ENCODE data around the gene KRTCAP2. TPM values are rescaled to one million over a fixed set of nuclear protein-coding genes. Genes with fewer than 3 reads are reported as not detected.

The KRTCAP2 gene
- total RNA-seq, 1 experiment from 2014 or later: 236 TPM

DNA sequence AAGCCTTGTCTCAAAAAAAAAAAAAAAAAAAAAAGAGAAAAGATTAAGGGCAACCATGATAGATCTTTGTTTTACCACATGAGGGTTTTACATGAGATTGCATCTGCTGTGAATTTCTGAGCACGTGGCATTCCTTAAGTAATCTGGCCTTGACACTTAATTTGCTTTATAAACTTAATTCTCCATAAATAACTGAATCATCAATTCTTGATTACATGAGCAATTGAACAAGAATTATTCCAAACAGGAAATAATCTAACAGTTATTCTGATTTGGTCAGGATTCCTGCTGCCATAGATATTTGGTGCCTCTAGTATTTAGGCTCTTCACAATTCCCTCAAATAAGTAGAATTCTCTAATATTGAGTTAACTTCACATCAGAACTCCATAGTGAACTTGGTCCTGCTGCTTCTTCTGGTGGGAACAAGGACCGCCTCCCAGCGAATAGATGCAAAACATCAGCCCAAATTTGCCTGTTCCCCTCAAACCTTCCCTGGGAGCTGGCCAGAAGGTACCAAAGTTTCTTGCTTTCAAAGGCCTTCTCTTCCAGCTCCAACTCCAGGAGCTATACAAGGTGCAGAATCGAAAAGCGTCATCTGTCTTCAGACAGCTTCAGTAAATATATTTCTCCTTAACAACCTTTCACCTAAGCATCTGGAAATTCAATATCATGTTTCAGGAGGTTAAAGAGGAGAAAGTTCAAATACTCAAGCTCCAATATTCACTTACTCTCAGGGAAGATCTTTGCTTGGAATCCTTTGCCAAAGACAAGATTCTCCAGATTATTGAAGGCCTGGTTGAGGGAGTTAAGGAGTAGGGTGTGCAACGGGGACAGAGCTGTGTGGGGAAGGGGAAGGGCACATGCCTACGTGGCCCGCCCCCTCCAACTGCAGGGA, 1.0 kb downstream of the KRTCAP2 start:
- Mint-ChIP-seq H3K4me3 (ENCODE audit: low read depth, unreplicated experiment) (peak overlapping the region; percentile 96), H3K4me1 (ENCODE audit: low read depth, unreplicated experiment) (peaks cover 37% of the 10 kb centered on the region), H3K27me3 (ENCODE audit: unreplicated experiment) (peaks cover 21% of the 10 kb centered on the region), H3K27ac (ENCODE audit: unreplicated experiment) (peak overlapping the region; percentile 83), H3K9me3 (ENCODE audit: low read depth, unreplicated experiment) (no peaks in the 10 kb centered on the region), H3K36me3 (ENCODE audit: insufficient read depth, unreplicated experiment) (peaks cover 50% of the 10 kb centered on the region)
- TF ChIP-seq, protein P1, sequence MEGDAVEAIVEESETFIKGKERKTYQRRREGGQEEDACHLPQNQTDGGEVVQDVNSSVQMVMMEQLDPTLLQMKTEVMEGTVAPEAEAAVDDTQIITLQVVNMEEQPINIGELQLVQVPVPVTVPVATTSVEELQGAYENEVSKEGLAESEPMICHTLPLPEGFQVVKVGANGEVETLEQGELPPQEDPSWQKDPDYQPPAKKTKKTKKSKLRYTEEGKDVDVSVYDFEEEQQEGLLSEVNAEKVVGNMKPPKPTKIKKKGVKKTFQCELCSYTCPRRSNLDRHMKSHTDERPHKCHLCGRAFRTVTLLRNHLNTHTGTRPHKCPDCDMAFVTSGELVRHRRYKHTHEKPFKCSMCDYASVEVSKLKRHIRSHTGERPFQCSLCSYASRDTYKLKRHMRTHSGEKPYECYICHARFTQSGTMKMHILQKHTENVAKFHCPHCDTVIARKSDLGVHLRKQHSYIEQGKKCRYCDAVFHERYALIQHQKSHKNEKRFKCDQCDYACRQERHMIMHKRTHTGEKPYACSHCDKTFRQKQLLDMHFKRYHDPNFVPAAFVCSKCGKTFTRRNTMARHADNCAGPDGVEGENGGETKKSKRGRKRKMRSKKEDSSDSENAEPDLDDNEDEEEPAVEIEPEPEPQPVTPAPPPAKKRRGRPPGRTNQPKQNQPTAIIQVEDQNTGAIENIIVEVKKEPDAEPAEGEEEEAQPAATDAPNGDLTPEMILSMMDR (IDR thresholded peaks at IDR 0.05; ENCODE audit: unreplicated experiment): no peak
- CTCF ChIA-PET: interaction anchor here (0.7 to 3.8 kb wide), 20 partner anchors 14 to 720 kb away, joined by 3 to 32 read pairs (median 4); partner anchors contain the start of genes ADAM15, DPM3, PMVK and PYGO2
- DNase-seq: no peak
- intact Hi-C loops (cut with micrococcal nuclease; ENCODE audit: unreplicated experiment): no loop called here
- BruUV-seq (replicated peaks): no TSS peak

DNA sequence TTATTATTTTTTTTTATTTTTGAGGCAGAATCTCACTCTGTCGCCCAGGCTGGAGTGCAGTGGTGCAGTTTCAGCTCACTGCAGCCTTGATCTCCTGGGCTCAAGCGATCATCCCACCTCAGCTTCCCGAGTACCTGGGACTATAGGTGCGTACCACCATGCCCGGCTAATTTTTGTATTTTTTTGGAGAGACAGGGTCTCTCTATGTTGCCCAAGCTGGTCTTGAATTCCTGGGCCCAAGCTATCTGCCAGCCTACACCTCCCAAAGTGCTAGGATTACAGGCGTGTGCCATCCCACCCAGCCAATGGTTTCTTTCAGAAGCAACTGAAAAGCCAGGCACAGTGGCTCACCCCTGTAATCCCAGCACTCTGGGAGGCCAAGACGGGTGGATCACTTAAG, 2.3 kb downstream of the KRTCAP2 start:
- Mint-ChIP-seq H3K27ac (ENCODE audit: unreplicated experiment) (no peak overlapping the region), H3K4me1 (ENCODE audit: low read depth, unreplicated experiment) (peaks cover 25% of the 10 kb centered on the region), H3K4me3 (ENCODE audit: low read depth, unreplicated experiment) (no peak overlapping the region), H3K27me3 (ENCODE audit: unreplicated experiment) (peaks cover 21% of the 10 kb centered on the region), H3K9me3 (ENCODE audit: low read depth, unreplicated experiment) (no peaks in the 10 kb centered on the region), H3K36me3 (ENCODE audit: insufficient read depth, unreplicated experiment) (peaks cover 50% of the 10 kb centered on the region)
- CTCF ChIA-PET: interaction anchor here (0.7 kb wide), 3 partner anchors 46 to 79 kb away, joined by 3 to 4 read pairs (median 3); no protein-coding TSS in a partner anchor
- intact Hi-C loops (cut with micrococcal nuclease; ENCODE audit: unreplicated experiment): no loop called here
- no TSS peak for BruUV-seq (replicated peaks)
- no peak for DNase-seq
- TF ChIP-seq, protein P1 (IDR thresholded peaks at IDR 0.05; ENCODE audit: unreplicated experiment): no peak

DNA sequence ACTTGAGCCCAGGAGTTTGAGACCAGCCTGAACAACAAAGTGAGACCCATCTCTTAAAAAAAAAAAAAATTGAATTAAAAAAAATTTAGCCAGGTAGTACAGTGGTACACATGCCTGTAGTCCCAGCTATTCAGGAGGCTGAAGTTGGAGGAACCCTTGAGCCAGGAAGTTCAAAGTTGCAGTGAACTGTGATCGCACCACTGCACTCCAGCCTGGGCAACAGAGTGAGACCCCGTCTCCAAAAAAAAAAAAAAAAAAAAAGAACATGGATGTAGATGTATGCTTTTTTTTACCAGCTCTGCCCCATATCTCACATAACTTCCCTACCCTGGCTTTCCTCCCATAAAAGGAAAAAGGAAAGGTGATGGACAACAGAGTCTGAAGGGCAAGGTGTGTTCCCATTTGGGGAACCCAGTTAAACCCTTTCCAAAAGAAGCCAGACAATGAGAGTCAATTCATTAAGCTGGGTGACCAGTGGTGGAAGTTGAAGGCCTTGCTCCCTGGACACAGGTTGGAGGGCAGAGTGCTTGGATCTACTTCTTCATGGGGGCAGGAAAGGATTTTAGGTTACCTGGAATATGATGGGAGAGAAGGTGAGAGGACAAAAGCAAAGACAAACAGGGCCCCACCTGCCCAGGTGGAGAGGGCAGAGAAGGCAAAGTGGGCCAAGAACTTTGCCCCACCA, 2.9 kb downstream of the KRTCAP2 start:
- CTCF ChIA-PET: interaction anchor here (0.7 to 3.5 kb wide), 4 partner anchors 45 to 569 kb away, joined by 3 to 68 read pairs (median 7); no protein-coding TSS in a partner anchor
- TF ChIP-seq, protein P1 (IDR thresholded peaks at IDR 0.05; ENCODE audit: unreplicated experiment): no peak
- no peak for DNase-seq
- Mint-ChIP-seq H3K4me3 (ENCODE audit: low read depth, unreplicated experiment) (no peak overlapping the region), H3K36me3 (ENCODE audit: insufficient read depth, unreplicated experiment) (peaks cover 50% of the 10 kb centered on the region), H3K27ac (ENCODE audit: unreplicated experiment) (no peak overlapping the region), H3K9me3 (ENCODE audit: low read depth, unreplicated experiment) (no peaks in the 10 kb centered on the region), H3K27me3 (ENCODE audit: unreplicated experiment) (peaks cover 20% of the 10 kb centered on the region), H3K4me1 (ENCODE audit: low read depth, unreplicated experiment) (peaks cover 25% of the 10 kb centered on the region)
- intact Hi-C loops (cut with micrococcal nuclease; ENCODE audit: unreplicated experiment): no loop called here
- BruUV-seq (replicated peaks): TSS peak; percentile 7

DNA sequence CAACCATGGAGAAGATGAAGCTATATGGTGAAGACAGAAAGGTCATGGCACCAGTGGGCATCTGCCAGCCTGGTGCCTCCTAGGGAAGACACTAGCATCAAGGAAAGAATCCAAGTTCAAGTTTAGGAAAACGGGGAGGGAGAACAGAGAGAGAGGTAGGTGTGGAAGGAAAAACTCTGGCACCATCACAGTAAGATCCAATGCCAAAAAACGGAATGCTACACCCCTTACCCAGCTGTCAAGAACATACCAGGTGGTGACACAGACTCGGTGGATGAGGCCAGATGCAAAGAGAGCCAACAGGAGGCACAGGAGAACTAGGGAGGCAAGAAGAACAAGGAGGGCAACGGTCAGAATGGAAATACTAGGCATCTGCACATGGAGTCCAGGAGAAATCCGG, 3.6 kb downstream of the KRTCAP2 start:
- CTCF ChIA-PET: interaction anchor here (0.7 to 3.5 kb wide), 3 partner anchors 53 to 569 kb away, joined by 4 to 68 read pairs (median 10); no protein-coding TSS in a partner anchor
- Mint-ChIP-seq H3K36me3 (ENCODE audit: insufficient read depth, unreplicated experiment) (peaks cover 50% of the 10 kb centered on the region), H3K9me3 (ENCODE audit: low read depth, unreplicated experiment) (no peaks in the 10 kb centered on the region), H3K4me1 (ENCODE audit: low read depth, unreplicated experiment) (peaks cover 25% of the 10 kb centered on the region), H3K27me3 (ENCODE audit: unreplicated experiment) (peaks cover 13% of the 10 kb centered on the region), H3K27ac (ENCODE audit: unreplicated experiment) (no peak overlapping the region), H3K4me3 (ENCODE audit: low read depth, unreplicated experiment) (no peak overlapping the region)
- no peak for DNase-seq
- intact Hi-C loops (cut with micrococcal nuclease; ENCODE audit: unreplicated experiment): loop anchor here (5.0 kb wide), 1 partner anchor 42 kb away; the partner anchor contains the start of gene EFNA1
- TF ChIP-seq, protein P1 (IDR thresholded peaks at IDR 0.05; ENCODE audit: unreplicated experiment): no peak
- no TSS peak for BruUV-seq (replicated peaks)

All from Calu3 (cell line).